PC-9 (cell line): Measurements from ENCODE around the gene SPI1. TPM values are rescaled to one million over a fixed set of nuclear protein-coding genes. Genes with fewer than 3 reads are reported as not detected.

Source experiments
- BruUV-seq: library from RNA; stranded (reverse); fragments of 400-500 nt; replicated peaks from 2 replicates; lab custom pipeline; 2021; lab: Mats Ljungman, UMichigan
- CTCF ChIA-PET: fragments of 300-600 bp; sonication (Branson Sonifier 250); formaldehyde crosslinking; loops from one replicate; lab custom pipeline; 2022; ENCODE audit warnings: antibody characterized with exemption; lab: Charles Lee
- POLR2A ChIA-PET: fragments of 300-600 bp; sonication (Branson Sonifier 250); formaldehyde crosslinking; loops from one replicate; lab custom pipeline; 2022; ENCODE audit warnings: antibody characterized with exemption; ENCODE audit not compliant: unreplicated experiment; lab: Charles Lee
- DNase-seq, 2 experiments: peaks; one replicate each; pipeline versions ENCODE4 v3.0.0 to v3.0.0-alpha.2; 2015 to 2022; ENCODE audit warnings: mixed read lengths in 1 of 2
- H2AFZ ChIP-seq: fragments of 200-600 bp; sonication (generic); 2 replicates; pipeline ENCODE4 v1.8.1; 2017; ENCODE audit warnings: antibody characterized with exemption
- H3F3A ChIP-seq: fragments of 200-600 bp; sonication (generic); 2 replicates; pipeline ENCODE4 v1.8.1; 2017; ENCODE audit warnings: antibody characterized with exemption, mild to moderate bottlenecking, low read depth; ENCODE audit not compliant: insufficient read depth
- H3K27ac ChIP-seq: fragments of 200-600 bp; sonication (generic); 2 replicates; pipeline ENCODE4 v1.6.1; 2016; ENCODE audit warnings: mixed run types
- H3K27me3 ChIP-seq: fragments of 200-600 bp; sonication (generic); 2 replicates; pipeline ENCODE4 v1.6.1; 2016; ENCODE audit warnings: low read depth, mixed run types; ENCODE audit not compliant: insufficient read depth
- H3K36me3 ChIP-seq: fragments of 200-600 bp; sonication (generic); 2 replicates; pipeline ENCODE4 v1.6.1; 2016; ENCODE audit warnings: low read depth, mixed run types
- H3K4me1 ChIP-seq: fragments of 200-600 bp; sonication (generic); replicated peaks from 2 replicates; pipeline ENCODE4 v1.6.1; 2016; ENCODE audit warnings: mixed run types; ENCODE audit not compliant: insufficient read depth
- H3K4me2 ChIP-seq: fragments of 200-600 bp; sonication (generic); 2 replicates; pipeline ENCODE4 v1.6.1; 2017; ENCODE audit warnings: mixed run types
- H3K4me3 ChIP-seq: fragments of 200-600 bp; sonication (generic); 2 replicates; pipeline ENCODE4 v1.6.1; 2016; ENCODE audit warnings: mixed run types
- H3K79me2 ChIP-seq: fragments of 200-600 bp; sonication (generic); 2 replicates; pipeline ENCODE4 v1.6.1; 2017; ENCODE audit warnings: low read depth, mixed run types
- H3K9me2 ChIP-seq: fragments of 200-600 bp; sonication (generic); 2 replicates; pipeline ENCODE4 v1.8.1; 2017; ENCODE audit warnings: mild to moderate bottlenecking; ENCODE audit not compliant: insufficient read depth
- H3K9me3 ChIP-seq: fragments of 200-600 bp; sonication (generic); 2 replicates; pipeline ENCODE4 v1.8.1; 2016; ENCODE audit warnings: low read depth; ENCODE audit not compliant: insufficient read depth
- H4K20me1 ChIP-seq: fragments of 200-600 bp; sonication (generic); 2 replicates; pipeline ENCODE4 v1.8.1; 2017; ENCODE audit not compliant: insufficient read depth
- CTCF ChIP-seq: fragments of 200-600 bp; sonication (generic); conservative IDR thresholded peaks from 2 replicates; pipeline ENCODE4 v1.6.1; 2017; ENCODE audit warnings: mixed run types, antibody characterized with exemption, mild to moderate bottlenecking, moderate library complexity
- EZH2 ChIP-seq: fragments of 200-600 bp; sonication (generic); IDR thresholded peaks from 2 replicates; pipeline ENCODE4 v1.8.0; 2017; ENCODE audit warnings: antibody characterized with exemption, low read depth
- intact Hi-C: fragments of 100-400 bp; cut with micrococcal nuclease; formaldehyde crosslinking; loops from one replicate; pipeline ENCODE4 v1.10.0; 2022; ENCODE audit not compliant: unreplicated experiment
- total RNA-seq: library from RNA; stranded (reverse); gene quantifications from 2 replicates; pipeline ENCODE4 v1.2.3, GENCODE V29; 2021

The SPI1 gene
- total RNA-seq, 1 experiment from 2014 or later: not detected

GRCh38 chr11:47373876-47374719 is 4.2 kb downstream of the SPI1 start:
- Histone ChIP-seq H2AFZ (no peak overlapping the region), H3K9me2 (no peaks in the 10 kb centered on the region), H3K36me3 (no peaks in the 10 kb centered on the region), H4K20me1 (no peaks in the 10 kb centered on the region), H3K27me3 (no peaks in the 10 kb centered on the region), H3K9me3 (no peaks in the 10 kb centered on the region), H3F3A (no peaks in the 10 kb centered on the region), H3K4me2 (no peak overlapping the region), H3K4me1 (no peaks in the 10 kb centered on the region), H3K4me3 (no peak overlapping the region), H3K27ac (no peak overlapping the region), H3K79me2 (no peaks in the 10 kb centered on the region)
- TF ChIP-seq CTCF (peak; percentile 98), EZH2 (no peak)
- no TSS peak for BruUV-seq
- CTCF ChIA-PET: interaction anchor here (0.5 to 1.4 kb wide), 7 partner anchors 28 to 290 kb away, joined by 3 to 14 read pairs (median 5); partner anchors contain the start of gene DDB2
- intact Hi-C loops: loop anchor here (1.0 to 2.0 kb wide), 3 partner anchors 34 to 243 kb away; partner anchors contain the start of gene SLC39A13
- POLR2A ChIA-PET: interaction anchor here (0.6 kb wide), 2 partner anchors 53 to 342 kb away, joined by 5 to 9 read pairs; no protein-coding TSS in a partner anchor
- DNase-seq: peak in 1 of 2 experiments; percentile 76

- BruUV-seq: no TSS peak
- intact Hi-C loops: no loop called here
- Histone ChIP-seq H3K4me1 (no peaks in the 10 kb centered on the region), H3K27me3 (no peaks in the 10 kb centered on the region), H3F3A (no peaks in the 10 kb centered on the region), H2AFZ (no peak overlapping the region), H3K79me2 (no peaks in the 10 kb centered on the region), H3K9me3 (no peaks in the 10 kb centered on the region), H3K4me2 (no peak overlapping the region), H3K27ac (no peak overlapping the region), H3K9me2 (no peaks in the 10 kb centered on the region), H3K36me3 (no peaks in the 10 kb centered on the region), H3K4me3 (no peak overlapping the region), H4K20me1 (no peaks in the 10 kb centered on the region)
- CTCF ChIA-PET: interaction anchor here (0.6 kb wide), 2 partner anchors 14 to 20 kb away, joined by 5 to 9 read pairs; no protein-coding TSS in a partner anchor
- peak in 1 of 2 experiments; percentile 33 for DNase-seq
- TF ChIP-seq EZH2 (no peak), CTCF (no peak)
- POLR2A ChIA-PET: no interaction called here
These were observed 5.9 kb downstream of the SPI1 start for GRCh38 chr11:47372422-47372821.

- H3K4me1 ChIP-seq: no peaks in the 10 kb centered on the region
- BruUV-seq: no TSS peak
- intact Hi-C loops: no loop called here
These were observed 8.7 kb downstream of the SPI1 start for GRCh38 chr11:47369676-47370075.

More at GRCh38 chr11:47369676-47370075, 8.7 kb downstream of the SPI1 start:
- ChIA-PET CTCF (interaction anchor here (0.6 kb wide), 1 partner anchor 42 kb away, joined by 3 read pairs; no protein-coding TSS in a partner anchor), POLR2A (interaction anchor here (0.7 kb wide), 1 partner anchor 211 kb away, joined by 7 read pairs; no protein-coding TSS in a partner anchor)
- H3K27ac ChIP-seq: no peak overlapping the region
- H2AFZ ChIP-seq: no peak overlapping the region
- H3K79me2 ChIP-seq: no peaks in the 10 kb centered on the region
- no peak overlapping the region for H3K4me3 ChIP-seq
- no peaks in the 10 kb centered on the region for H3K9me2 ChIP-seq
- H3K27me3 ChIP-seq: no peaks in the 10 kb centered on the region
- no peaks in the 10 kb centered on the region for H3K9me3 ChIP-seq
- H4K20me1 ChIP-seq: no peaks in the 10 kb centered on the region
- no peak for DNase-seq
- no peak for TF ChIP-seq CTCF
- TF ChIP-seq EZH2: no peak
- H3K4me2 ChIP-seq: no peak overlapping the region
- no peaks in the 10 kb centered on the region for H3K36me3 ChIP-seq
- no peaks in the 10 kb centered on the region for H3F3A ChIP-seq
